Activated gamma-delta T cell (primary cell): ENCODE data around the gene ATP8B3.
"Not testable (repeated sequence)": the region's sequence is repeated elsewhere in the genome, so short reads cannot be mapped to it uniquely, and the experiment has no call there.

Source experiments
- DNase-seq: peaks from one replicate; lab custom pipeline; 2025; lab: John Stamatoyannopoulos, UW

The ATP8B3 gene

DNA sequence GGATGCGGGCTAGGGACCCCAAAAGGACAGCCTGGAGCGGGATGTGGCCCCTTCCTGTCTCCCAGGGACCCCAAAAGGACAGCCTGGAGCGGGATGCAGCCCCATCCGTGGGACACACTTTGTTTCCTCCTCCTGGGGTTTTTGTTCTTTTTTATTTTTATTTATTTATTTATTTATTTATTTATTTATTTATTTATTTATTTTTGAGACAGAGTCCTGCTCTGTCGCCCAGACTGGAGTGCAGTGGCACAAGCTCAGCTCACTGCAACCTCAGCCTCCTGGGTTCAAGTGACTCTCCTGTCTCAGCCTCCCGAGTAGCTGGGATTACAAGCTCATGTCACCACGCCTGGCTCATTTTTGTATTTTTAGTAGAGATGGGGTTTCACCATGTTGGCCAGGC, 14.8 kb downstream of the ATP8B3 start:
- DNase-seq, result not testable (repeated sequence)

DNA sequence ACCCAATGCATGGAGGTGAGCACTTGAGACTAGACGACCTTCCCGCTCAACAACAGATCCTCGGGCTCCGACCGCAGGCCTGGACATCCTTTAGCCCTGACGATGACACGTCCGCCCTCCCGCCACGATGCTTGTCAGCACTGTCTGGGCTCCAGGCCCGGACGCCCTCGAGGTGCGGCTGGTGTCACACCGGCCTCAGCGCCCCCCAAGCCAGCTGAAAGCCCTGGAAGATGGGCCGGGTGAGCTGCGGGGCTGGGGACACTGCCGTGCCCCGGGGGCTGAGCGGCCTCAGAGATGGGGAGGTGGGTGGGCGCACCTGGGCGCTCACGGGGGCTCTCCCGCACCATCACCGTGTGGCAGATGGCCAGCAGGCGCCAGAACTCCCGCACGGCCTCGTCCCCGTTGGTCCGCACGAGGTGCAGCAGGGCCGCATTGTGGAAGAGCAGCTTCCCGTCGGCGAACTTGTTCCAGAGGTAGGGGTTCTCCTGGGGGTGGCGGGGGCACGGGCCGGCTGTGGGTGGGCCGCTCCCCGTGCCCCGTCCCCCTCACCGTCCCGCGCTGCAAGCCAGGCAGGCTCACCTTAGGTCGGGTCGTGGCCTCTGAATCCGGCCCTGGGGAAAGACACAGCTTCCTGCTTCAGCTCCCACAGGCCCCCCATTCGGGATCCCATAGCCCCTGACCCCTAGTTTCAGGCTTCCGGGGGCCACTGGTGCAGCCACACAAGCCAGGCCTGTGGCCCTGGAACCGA, 15.5 kb downstream of the ATP8B3 start:
- no peak for DNase-seq

DNA sequence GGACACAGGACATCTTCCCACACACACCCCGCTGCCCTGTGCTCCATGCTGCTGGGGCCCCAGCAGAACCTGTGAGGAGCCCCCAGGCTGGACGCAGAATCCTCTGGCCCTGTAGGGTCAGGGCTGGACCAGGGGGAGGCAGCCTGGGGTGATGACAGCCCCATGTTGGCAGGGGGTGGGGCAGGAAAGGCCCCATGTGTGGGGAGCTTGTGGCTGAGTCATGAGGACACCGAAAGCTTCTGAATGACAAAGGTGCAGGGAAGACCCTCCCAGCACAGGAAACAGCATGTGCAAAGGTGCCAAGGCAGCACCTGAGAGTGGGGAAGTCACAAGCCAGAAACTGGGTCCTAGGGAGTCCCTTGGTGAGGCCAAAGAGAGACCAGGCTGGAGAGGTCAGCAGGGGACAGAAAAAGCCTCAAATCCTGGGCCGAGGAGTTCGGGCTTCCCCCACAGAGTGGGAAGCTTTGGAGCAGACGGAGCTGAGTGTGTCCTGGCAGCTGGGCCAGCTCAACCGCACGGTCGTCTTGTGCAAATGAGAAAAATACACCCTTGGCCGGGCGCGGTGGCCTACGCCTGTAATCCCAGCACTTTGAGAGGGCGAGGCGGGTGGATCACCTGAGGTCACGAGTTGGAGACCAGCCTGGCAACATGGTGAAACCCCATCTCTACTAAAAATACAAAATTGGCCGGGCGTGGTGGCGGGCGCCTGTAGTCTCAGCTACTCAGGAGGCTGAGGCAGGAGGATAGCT, 17.5 kb downstream of the ATP8B3 start:
- no peak for DNase-seq

DNA sequence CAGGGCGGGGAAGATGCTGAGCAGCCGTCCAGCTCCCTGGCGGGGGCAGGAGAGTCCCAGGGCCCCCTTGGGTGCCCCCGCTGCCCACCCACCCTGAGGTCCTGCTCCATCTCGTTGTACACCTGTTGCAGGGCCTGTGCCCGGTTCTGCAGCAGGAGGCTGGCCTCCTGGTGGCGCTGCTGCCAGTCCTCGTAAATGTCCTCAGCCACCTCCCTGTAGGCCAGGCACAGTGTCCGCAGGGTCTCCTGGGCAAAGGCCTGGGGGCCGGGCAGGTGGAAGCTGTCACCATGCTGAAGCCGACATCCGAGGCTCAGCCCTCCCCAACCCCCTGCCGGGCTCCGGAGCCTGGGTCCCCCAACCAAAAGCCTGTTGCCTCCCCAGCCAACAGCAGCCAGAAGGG, 20.2 kb downstream of the ATP8B3 start:
- no peak for DNase-seq

DNA sequence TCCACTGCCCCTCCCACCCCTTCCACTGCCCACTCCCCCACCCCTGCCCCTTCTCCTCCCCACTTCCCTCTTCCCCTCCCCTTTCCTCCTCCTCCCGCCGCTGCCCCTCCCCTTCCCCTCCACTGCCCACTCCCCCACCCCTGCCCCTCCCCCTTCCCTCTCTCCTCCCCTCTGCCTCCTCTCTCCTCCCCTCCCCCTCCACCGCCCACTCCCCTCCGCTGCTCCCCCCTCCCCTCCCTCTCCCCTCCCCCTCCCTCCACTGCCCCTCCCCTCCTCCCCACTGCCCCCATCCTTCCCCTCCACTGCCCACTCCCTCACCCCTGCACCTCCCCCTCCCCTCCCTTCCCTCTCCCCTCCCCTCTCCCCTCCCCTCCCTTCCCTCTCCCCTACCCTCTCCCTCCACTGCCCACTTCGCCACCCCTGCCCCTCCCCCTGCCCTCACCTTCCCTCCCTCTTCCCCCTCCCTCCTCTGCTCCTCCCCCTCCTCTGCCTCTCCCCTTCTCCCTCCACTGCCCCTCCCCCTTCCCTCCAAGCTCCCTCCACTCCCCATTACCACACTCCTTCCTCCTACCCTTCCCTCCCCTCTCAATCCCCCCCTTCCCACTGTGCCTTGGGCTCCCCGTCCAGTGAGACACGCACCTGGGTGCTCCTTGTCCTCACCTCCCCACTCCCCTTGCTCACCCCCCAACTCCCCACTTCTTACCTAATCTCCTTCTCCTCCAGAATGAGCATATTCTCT, 21.9 kb downstream of the ATP8B3 start:
- no peak for DNase-seq

DNA sequence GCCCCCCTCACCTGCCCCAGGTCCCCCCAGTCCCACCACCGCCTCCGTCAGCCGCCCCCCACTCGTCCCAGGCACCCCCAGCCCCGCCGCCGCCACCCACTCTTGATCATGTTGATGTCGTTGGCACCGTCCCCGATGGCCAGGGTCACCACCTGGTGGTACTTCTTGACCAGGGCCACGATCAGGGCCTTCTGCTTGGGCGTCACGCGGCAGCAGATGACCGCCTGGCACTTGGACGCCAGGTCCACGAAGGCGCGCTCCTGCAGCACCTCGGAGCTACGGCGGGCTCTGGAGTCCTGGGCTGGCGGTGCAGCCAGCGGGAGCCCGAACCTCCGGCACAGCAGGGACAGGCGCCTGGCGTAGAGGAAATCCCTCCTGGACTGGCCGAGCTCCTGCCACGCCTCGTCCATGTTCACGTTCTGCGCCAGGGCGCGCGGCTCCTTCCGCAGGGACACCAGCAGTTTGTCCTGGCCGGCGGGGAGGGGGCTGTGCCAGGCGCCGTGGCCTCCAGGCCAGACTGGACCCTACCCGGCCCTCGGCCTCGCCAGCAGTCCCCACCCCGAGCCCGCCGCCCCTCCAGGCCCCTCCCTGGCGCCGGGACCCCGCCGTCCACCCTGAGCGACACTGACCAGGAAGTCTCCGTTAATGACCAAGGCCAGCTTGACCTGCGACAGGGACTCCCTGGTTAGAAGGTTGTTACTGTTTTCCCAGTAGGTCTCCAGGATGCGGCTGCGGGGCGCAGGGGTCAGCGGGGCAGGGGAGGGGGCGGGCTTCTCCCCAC, 22.6 kb downstream of the ATP8B3 start:
- no peak for DNase-seq

DNA sequence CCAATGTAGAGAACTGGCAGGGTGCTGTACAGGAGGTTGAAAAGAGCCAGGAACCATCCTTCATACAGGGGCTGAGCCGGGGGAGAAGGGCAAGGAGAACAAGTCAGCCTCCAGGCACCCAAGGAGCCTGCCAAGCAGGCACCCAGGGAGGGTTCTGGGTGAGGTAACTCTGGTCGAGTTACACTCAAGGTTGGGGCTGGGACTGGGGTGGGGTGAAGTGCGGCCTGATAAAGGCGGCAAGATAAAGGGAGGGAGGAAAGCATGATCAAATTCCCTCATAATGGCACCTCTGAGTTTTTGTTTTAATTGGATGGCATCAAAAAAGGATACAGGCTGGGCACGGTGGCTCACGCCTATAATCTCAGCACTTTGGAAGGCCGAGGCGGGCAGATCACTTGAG, 25.0 kb downstream of the ATP8B3 start:
- DNase-seq, result no peak

DNA sequence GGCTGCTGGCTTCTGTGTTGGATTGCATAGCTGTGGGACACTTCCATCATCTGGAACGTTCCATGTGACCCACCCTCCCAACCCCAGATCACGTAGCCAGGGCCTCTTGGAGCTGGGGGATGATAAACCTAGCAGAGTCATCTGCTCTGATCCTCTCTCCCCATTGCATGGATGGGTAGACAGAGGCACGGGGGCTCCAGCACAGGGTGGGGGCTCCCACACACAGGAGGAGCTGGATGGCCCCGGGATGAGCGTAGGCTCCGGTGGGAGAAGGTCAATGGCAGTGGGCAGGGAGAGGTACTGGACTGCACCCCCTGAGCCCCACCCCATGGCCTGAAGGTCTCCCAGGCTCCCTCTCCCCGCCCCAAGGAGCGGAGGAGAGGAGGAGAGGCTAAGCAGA, 25.4 kb downstream of the ATP8B3 start:
- no peak for DNase-seq

DNA sequence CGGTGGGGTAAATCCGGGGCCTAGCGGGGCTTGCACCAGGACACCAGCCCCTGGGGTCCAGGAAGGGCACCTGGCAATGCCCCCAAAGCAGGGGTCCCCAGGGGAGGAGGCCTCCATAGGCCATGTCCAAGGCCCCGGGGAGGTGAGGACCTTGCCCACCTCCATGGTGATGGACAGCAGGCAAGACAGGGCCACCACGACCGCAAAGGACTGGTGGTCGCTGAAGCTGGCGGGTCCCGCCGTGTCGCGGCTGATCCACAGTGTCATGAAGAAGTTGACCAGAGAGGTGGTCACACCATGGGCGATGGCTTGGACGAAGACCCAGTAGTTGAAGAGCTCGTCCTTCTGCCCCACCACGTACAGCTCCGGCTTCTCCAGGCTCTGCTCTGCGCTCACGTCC, 26.8 kb downstream of the ATP8B3 start:
- no peak for DNase-seq

DNA sequence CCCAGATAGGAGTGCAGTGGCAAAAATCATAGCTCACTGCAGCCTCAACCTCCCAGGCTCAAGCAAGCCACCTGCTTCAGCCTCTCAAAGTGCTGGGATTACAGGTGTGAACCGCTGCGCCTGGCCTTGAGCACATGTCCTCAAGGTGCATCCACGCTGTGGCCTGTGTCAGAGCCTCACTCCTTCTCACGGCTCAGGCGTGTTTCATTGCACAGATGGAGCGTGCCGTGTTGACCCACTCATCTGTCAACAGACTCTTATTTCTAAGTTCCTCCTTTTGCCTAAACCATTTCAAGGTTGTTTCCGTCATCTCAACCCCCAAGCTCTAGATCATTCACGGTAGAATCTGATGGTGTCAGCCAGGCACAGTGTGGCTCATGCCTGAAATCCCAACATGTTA, 28.2 kb downstream of the ATP8B3 start:
- DNase-seq, result no peak

DNA sequence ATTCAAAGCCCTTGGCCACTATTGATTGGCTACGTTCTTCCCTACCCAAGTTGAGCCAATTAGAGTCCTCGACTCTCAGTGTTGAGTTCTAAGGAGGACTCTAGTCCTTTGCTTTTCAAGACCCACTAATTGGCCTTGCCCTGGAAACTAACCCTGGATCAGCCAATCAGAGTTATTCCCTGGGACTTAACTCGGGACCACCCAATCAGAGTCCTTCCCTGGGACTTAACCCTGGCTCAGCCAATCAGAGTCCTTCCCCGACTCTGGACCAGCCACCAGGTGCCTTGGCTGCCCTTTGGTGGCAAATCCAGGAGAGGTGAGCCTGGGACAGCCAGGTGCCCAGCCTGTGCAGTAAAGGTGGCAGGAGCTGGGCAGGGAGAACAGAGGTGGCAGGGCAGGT, 28.7 kb downstream of the ATP8B3 start:
- no peak for DNase-seq

DNA sequence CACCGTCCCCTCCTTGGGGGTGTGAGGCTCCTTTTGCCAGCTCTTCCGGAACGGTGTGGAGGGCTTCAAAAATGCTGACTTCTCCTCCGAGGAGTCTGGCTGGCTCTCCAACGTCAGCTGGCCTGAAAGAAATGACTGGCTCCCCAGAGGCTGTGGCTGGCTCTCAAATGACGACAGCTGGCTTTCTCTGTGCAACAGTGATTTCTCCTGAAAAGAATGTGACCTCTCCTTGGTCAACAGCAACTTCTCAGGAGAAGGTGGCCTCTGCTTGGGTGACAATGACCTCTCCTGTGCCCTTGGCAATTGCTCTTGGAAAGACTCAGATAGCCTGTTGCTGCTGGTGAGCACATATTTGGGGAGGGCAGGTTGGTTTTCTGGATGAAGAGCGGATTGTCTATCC, 29.6 kb downstream of the ATP8B3 start:
- DNase-seq, result no peak

DNA sequence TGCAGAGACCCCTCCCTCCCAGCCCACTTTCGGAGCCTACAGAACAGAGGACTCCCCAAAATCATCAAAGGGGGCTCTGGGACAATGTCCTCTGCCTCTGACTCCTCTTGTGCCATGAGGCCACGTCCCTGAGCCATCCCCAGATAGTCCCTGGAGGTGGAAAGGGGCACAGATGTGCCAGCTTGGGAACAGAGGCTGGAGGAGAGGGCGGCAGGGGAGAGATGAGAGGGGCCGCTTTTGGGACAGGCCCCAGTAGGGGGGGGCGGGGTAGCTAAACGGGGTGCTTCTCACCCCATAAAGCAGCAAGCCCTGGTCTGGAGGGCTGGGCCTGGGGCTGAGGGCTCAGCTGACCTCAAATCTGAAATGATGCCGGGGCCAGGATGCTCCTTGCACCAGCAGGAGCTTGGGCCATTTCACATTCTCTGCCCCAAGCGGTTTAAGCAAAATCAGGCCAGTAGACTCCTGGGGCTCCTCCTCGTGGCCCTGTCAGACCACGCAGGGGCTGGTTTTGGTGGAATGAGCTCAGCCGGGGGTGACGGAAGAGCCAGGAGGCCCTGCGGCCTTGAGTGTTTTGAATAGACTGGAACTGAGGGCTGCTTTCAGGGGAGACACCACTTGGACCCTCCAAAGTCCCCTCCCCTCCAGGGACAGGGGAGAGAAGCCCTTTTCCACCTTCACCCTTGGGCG, 31.7 kb downstream of the ATP8B3 start:
- DNase-seq, result no peak

DNA sequence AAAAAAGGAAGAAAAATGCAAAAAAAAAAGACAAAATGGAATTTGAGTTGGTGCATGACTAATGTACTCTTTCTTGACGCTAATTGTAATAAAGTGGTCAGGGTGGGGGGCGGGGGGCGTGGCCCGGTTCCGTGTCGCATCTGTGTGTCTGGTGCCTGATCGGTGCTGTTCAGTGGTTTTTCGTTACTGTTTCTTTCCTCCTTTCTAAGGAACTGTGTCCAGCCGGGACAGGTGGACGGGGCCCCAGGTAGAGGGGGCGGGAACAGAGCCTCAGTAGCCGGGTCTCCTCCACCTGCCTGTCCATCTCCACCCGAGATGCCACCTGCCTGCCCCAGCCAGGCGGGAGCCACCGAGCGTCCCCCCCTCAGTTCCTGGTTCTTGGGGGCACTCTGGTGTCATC, 32.5 kb downstream of the ATP8B3 start:
- no peak for DNase-seq

DNA sequence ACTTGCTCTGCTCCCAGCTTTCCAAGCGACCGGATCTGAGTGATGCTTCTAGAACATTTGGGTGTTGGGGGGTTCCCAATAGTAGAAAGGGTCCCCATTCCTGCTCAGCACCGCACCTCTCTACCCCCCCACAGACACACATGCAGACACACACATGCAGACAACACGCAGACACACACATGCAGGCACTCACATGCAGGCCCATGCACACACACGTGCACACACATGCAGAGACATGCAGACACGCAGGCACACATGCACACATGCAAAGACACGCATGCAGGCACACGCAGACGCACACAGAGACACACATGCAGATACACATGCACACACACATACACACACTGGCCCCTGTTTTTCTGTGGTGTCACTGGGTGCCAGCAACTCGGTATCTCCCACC, 34.9 kb downstream of the ATP8B3 start:
- no peak for DNase-seq

DNA sequence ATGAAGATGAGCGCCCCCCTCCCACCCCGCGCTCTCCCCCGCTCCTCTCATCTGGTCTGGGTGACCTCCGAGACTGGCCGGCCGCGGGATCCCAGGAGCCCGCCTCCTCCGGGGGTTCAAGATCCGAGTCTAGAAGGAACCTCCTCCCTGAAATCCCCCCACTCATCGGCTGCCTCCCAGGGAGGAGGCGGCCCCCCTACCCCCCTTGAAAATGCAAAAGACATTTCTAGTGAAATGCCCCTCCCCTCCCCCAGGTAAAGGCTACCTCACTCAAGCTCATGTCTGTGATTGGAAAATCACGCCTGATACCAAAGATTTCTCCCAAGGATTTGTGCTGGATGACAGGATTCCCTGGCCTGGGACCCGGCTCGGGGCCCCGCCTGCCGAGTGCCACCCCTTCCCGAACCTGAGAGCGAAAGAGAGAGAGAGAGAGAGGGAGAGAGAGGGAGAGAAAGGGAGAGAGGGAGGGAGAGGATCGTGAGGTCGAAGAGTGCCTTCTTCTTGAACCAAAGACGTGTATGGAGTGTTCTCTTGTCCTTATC, 35.4 kb downstream of the ATP8B3 start:
- no peak for DNase-seq

DNA sequence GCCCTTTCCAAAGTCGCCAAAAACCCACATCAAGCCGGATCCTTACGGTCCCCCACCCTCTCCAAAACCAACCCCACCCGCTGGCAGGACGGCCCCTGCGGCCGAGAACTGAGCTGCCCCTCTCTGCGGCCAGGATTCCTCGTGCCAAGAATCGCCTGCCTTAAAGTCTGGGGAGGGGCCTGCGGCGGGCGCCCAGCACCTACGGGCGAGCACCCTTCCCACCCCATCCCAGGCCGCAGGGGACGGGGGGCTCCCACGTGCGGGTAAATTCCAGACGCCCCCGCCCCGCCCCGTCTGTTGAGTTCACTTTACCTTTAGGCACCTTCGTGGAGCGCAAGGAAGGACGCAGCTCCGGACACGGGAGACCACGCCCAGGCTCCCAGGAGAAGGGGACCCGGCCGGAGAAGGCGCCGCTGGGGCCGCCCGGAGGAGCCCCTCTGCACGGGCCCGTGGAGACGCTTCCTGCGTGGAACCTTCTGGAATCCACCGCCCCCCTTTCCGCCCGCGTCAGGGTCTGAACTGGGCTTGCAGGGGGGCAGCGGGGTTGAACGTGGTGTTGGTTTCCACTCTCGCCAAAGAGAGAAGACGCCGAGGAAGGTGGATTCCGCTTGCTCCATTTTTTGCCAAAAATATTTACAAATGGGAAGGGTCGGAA, 36.0 kb downstream of the ATP8B3 start:
- no peak for DNase-seq

DNA sequence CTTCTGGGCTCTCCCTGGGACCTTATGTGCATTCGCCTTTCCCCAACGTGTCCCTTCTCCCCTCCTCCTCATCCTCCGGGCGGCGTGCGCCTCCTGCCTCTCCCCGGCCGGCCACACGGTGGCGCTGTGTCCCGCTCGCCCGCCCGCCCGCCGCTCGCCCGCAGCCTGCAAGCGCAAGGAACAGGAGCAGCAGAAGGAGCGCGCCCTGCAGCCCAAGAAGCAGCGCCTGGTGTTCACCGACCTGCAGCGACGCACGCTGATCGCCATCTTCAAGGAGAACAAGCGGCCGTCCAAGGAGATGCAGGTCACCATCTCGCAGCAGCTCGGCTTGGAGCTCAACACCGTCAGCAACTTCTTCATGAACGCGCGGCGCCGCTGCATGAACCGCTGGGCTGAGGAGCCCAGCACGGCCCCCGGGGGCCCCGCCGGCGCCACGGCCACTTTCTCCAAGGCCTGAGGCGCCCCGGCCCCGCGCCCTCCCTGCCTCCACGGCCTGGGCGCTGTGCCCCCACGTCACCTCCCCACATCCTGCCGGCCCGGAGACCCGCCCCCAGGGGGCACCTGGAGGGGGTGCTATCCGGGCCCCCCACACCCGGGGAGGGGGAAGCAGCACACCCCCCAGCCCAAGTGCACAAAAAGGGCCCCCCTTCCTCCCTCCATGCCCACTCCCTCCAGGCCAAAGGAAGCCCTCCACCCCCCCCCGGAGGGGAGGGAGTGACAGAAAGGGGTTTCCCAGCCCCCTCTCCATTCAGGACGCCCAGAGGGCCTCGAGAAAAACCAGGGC, 36.9 kb downstream of the ATP8B3 start:
- DNase-seq, result no peak

DNA sequence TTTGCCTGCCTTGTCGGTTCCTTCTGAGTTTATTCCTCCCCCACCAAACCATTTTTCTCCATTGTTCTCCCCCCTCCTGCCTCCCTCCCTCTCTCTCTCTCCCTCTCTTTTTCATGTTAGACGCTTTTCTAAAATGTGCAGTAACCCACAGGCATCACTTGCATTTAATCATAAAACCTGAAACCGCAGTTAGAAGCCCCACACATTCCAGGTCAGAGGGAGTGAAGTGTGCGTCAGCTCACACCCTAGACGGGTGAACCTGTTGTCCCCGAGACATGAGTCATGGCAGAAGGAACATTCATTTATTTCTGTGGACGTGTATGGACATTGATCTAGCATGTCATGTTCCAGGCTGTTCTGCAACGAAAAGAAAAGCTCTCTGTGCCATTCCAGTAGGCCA, 38.9 kb downstream of the ATP8B3 start:
- no peak for DNase-seq
